ENCODE data around the gene PANK4. TPM values are rescaled to one million over a fixed set of nuclear protein-coding genes. Genes with fewer than 3 reads are reported as not detected.

PANK4 gene
- total RNA-seq, 4 donors from 2014 or later, result 22.5 to 48.9 (median 37.9) TPM

GRCh38 chr1:2527556-2527860, 1.1 kb upstream of the PANK4 start:
- Histone ChIP-seq H3K27ac (replicated peaks in 1 of 4) (no peak overlapping the region), H3K4me3 (no peak overlapping the region), H3K9me3 (no peaks in the 10 kb centered on the region), H3K36me3 (no peaks in the 10 kb centered on the region), H3K4me1 (peaks cover 61 to 90% (median 79%) of the 10 kb centered on the region in 4 donors), H3K27me3 (peaks cover 7 to 51% (median 31%) of the 10 kb centered on the region in 4 donors)
- TF ChIP-seq POLR2AphosphoS5 (IDR thresholded peaks at IDR 0.05) (no peak), CTCF (IDR thresholded peaks at IDR 0.05) (no peak), EP300 (IDR thresholded peaks at IDR 0.05) (no peak), POLR2A (IDR thresholded peaks at IDR 0.05; ENCODE audit: low read depth) (no peak)
- intact Hi-C loops (cut with DNase I), result loop anchor here (5.0 kb wide), 1 partner anchor 115 kb away; the partner anchor contains the start of gene PEX10
- DNase-seq (ENCODE audit: extremely low spot score), result no peak
- WGBS, result no CpG with 5 or more reads among the region's 4 CpGs

- Histone ChIP-seq H3K9me3 (no peaks in the 10 kb centered on the region), H3K27ac (replicated peaks in 1 of 4) (peak overlapping the region; percentile 75 to 85 (median 81)), H3K36me3 (no peaks in the 10 kb centered on the region), H3K4me3 (peak overlapping the region; percentile 77 to 94 (median 88)), H3K4me1 (peaks cover 61 to 89% (median 79%) of the 10 kb centered on the region in 4 donors), H3K27me3 (peaks cover 7 to 46% (median 29%) of the 10 kb centered on the region in 4 donors)
- TF ChIP-seq POLR2AphosphoS5 (IDR thresholded peaks at IDR 0.05) (no peak), CTCF (IDR thresholded peaks at IDR 0.05) (no peak), EP300 (IDR thresholded peaks at IDR 0.05) (no peak), POLR2A (IDR thresholded peaks at IDR 0.05; ENCODE audit: low read depth) (no peak)
- DNase-seq (ENCODE audit: extremely low spot score), result no peak
- intact Hi-C loops (cut with DNase I), result loop anchor here (5.0 kb wide), 1 partner anchor 115 kb away; the partner anchor contains the start of gene PEX10
- 42% methylated on average over 16 of the region's 20 CpGs for WGBS
Observed at GRCh38 chr1:2526824-2527555, 594 bp upstream of the PANK4 start.

DNA sequence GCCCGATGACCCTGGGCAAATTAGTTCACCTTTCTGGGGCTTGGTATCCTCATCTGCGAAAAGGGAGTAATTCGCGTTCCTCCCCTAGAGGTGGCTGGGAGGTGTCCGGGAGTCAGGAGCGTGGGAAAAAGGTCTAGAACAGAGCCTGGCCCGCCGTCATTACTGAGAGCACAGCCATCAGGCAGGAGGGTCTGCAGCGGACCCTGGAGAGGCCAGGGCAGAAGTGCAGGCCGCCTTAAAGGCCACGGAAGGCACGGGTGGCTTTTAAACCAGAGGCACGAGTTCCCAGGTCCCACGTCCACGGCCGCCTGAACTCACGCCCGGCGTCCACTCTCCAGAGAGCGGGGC, 850 bp downstream of the PANK4 start:
- Histone ChIP-seq H3K9me3 (no peaks in the 10 kb centered on the region), H3K36me3 (peaks cover 11 to 12% (median 12%) of the 10 kb centered on the region in 4 donors), H3K4me1 (peaks cover 53 to 74% (median 70%) of the 10 kb centered on the region in 4 donors), H3K27me3 (peaks cover 3 to 32% (median 15%) of the 10 kb centered on the region in 4 donors), H3K27ac (replicated peaks in 1 of 4) (peak overlapping the region; percentile 75 to 85 (median 80)), H3K4me3 (peak overlapping the region; percentile 77 to 94 (median 88))
- intact Hi-C loops (cut with DNase I), result loop anchor here (5.0 kb wide), 1 partner anchor 113 kb away; the partner anchor contains the start of gene PEX10
- 12% methylated on average over 4 of the region's 20 CpGs for WGBS
- no peak for DNase-seq (ENCODE audit: extremely low spot score)
- TF ChIP-seq CTCF (IDR thresholded peaks at IDR 0.05) (no peak), POLR2AphosphoS5 (IDR thresholded peaks at IDR 0.05) (no peak), EP300 (IDR thresholded peaks at IDR 0.05) (no peak), POLR2A (IDR thresholded peaks at IDR 0.05; ENCODE audit: low read depth) (no peak)

- H3K27me3 ChIP-seq, result peaks cover 0 to 18% (median 11%) of the 10 kb centered on the region in 4 donors
- intact Hi-C loops (cut with DNase I), result no loop called here
- TF ChIP-seq CTCF (IDR thresholded peaks at IDR 0.05) (no peak), POLR2A (IDR thresholded peaks at IDR 0.05; ENCODE audit: low read depth) (no peak), EP300 (IDR thresholded peaks at IDR 0.05) (no peak), POLR2AphosphoS5 (IDR thresholded peaks at IDR 0.05) (no peak)
- peaks cover 45 to 60% (median 56%) of the 10 kb centered on the region in 4 donors for H3K4me1 ChIP-seq
- H3K27ac ChIP-seq (replicated peaks in 1 of 4), result no peak overlapping the region
- H3K9me3 ChIP-seq, result no peaks in the 10 kb centered on the region
- DNase-seq (ENCODE audit: extremely low spot score), result no peak
- WGBS, result 71% methylated on average over 7 of the region's 10 CpGs
- H3K36me3 ChIP-seq, result peaks cover 26 to 27% (median 27%) of the 10 kb centered on the region in 4 donors
- H3K4me3 ChIP-seq, result peak overlapping the region in 2 of 4 donors; percentile 91 to 94
Observed at GRCh38 chr1:2523891-2524609, 2.3 kb downstream of the PANK4 start.

Measured in esophagus muscularis mucosa (tissue), 4 donors.